ENCODE measurements around the gene PCDH18. TPM values are rescaled to one million over a fixed set of nuclear protein-coding genes. Genes with fewer than 3 reads are reported as not detected.

The PCDH18 gene
- total RNA-seq, 4 donors from 2014 or later, result 4.4 to 18.3 (median 7.2) TPM

DNA sequence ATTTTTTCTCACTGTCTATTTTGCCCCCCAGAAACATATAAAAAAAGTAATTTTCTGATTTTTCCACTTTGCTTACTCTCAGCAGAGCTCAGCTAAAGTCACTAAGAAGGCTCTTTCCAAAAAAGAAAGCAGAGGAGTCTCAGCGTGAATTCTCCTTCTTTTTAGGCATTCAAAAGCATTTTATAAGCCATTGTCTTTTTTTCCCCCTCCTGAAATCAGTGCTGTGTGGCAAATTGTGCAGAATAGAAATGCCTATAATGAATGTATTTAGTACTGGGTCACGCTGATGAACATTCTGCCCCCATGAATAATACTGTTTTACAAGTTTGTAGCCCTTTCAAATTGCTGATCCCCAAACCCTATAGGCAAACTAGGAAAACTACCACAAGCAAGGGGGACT lies 1.6 kb upstream of the PCDH18 start:
- 55 to 71% methylated on average over 2 of the region's 2 CpGs for WGBS, 2 donors
- H3K4me3 ChIP-seq (ENCODE audit: low read depth, poor library complexity, severe bottlenecking), result no peak overlapping the region
- intact Hi-C loops (cut with DNase I; ENCODE audit: low total_unique reads), result no loop called here
- no peak for DNase-seq (ENCODE audit: low spot score in 2 of 2)
- no peak for TF ChIP-seq POLR2A (IDR thresholded peaks at IDR 0.05)
- TF ChIP-seq, protein P1, sequence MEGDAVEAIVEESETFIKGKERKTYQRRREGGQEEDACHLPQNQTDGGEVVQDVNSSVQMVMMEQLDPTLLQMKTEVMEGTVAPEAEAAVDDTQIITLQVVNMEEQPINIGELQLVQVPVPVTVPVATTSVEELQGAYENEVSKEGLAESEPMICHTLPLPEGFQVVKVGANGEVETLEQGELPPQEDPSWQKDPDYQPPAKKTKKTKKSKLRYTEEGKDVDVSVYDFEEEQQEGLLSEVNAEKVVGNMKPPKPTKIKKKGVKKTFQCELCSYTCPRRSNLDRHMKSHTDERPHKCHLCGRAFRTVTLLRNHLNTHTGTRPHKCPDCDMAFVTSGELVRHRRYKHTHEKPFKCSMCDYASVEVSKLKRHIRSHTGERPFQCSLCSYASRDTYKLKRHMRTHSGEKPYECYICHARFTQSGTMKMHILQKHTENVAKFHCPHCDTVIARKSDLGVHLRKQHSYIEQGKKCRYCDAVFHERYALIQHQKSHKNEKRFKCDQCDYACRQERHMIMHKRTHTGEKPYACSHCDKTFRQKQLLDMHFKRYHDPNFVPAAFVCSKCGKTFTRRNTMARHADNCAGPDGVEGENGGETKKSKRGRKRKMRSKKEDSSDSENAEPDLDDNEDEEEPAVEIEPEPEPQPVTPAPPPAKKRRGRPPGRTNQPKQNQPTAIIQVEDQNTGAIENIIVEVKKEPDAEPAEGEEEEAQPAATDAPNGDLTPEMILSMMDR (IDR thresholded peaks at IDR 0.05), result no peak

GRCh38 chr4:137532869-137533236 lies 559 bp upstream of the PCDH18 start:
- TF ChIP-seq POLR2A (IDR thresholded peaks at IDR 0.05), result no peak
- TF ChIP-seq, protein P1 (IDR thresholded peaks at IDR 0.05), result no peak
- intact Hi-C loops (cut with DNase I; ENCODE audit: low total_unique reads), result no loop called here
- no peak for DNase-seq (ENCODE audit: low spot score in 2 of 2)
- peak overlapping the region; percentile 27 for H3K4me3 ChIP-seq (ENCODE audit: low read depth, poor library complexity, severe bottlenecking)
- 3 to 7% methylated on average over 3 of the region's 3 CpGs for WGBS, 2 donors

DNA sequence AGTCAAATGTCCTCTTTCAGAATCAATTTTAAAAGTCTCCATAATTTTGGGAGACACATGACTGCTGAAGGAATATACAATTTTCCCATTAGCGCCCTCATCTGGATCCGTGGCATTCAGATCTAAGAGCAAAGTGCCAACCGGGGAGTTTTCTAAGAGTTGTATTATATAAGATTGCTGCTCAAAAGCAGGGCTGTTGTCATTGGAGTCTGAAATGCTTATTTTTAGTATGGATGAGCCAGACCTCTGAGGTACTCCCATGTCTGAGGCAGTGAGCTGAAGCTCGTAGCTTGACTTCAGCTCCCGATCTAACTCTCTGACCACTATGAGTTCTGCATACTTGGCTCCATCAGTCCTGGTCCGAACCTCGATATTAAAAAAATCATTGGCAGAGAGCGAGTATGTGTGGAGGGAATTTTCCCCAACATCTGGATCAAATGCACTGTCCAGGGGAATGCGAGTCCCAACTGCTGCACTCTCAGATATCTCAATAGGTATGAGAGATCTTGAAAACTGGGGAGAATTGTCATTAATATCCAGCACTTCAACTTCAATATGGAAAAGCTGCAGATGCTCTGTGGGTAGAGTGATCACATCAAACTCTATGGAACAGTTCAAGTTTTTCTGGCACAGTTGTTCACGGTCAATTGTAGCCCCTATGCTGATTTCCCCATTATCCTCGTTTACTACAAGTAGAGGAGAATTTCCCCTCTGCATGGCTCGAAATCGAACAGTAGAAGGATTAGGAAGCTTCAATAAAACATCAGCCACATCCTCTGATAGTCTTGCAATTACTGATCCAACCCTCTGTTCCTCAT lies 917 bp downstream of the PCDH18 start:
- intact Hi-C loops (cut with DNase I; ENCODE audit: low total_unique reads), result no loop called here
- TF ChIP-seq POLR2A (IDR thresholded peaks at IDR 0.05), result no peak
- TF ChIP-seq, protein P1 (IDR thresholded peaks at IDR 0.05), result no peak
- DNase-seq (ENCODE audit: low spot score in 2 of 2), result no peak
- WGBS, 2 donors, result 8 to 13% methylated on average over 13 of the region's 13 CpGs
- peak overlapping the region; percentile 27 for H3K4me3 ChIP-seq (ENCODE audit: low read depth, poor library complexity, severe bottlenecking)

GRCh38 chr4:137530176-137530575 lies 2.1 kb downstream of the PCDH18 start:
- WGBS, 2 donors, result 59 to 69% methylated on average over 7 of the region's 7 CpGs
- TF ChIP-seq POLR2A (IDR thresholded peaks at IDR 0.05), result no peak
- TF ChIP-seq, protein P1 (IDR thresholded peaks at IDR 0.05), result no peak
- H3K4me3 ChIP-seq (ENCODE audit: low read depth, poor library complexity, severe bottlenecking), result no peak overlapping the region
- no peak for DNase-seq (ENCODE audit: low spot score in 2 of 2)
- intact Hi-C loops (cut with DNase I; ENCODE audit: low total_unique reads), result no loop called here

- 40 to 41% methylated on average over 5 of the region's 5 CpGs for whole genome bisulfite sequencing, 2 donors
- TF ChIP-seq, protein P1 (IDR thresholded peaks at IDR 0.05), result no peak
- no peak for TF ChIP-seq POLR2A (IDR thresholded peaks at IDR 0.05)
- intact Hi-C loops (cut with DNase I; ENCODE audit: low total_unique reads), result no loop called here
- DNase-seq (ENCODE audit: low spot score in 2 of 2), result no peak
- H3K4me3 ChIP-seq (ENCODE audit: low read depth, poor library complexity, severe bottlenecking), result no peak overlapping the region
Observed at GRCh38 chr4:137529432-137529831, 2.9 kb downstream of the PCDH18 start.

DNA sequence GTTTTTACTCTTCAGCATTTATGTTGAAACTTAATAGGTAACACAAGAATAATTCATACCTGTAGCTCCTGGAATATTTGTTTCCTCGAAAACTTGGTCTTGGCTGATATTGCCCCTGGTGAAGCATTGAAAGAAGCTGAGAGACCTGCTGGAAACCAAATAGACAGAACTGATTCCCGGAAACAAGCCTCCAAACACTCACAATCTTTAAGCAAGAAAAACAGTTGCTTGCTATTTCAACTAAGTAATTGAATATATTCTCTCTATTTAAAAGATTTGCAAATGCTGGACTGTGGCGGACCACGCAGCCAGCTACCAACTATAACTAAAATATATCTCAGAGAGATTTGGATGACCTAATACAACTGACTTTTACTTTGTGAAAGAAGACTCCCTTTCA lies 3.6 kb downstream of the PCDH18 start:
- 62 to 65% methylated on average over 4 of the region's 4 CpGs for WGBS, 2 donors
- intact Hi-C loops (cut with DNase I; ENCODE audit: low total_unique reads), result no loop called here
- no peak for TF ChIP-seq POLR2A (IDR thresholded peaks at IDR 0.05)
- TF ChIP-seq, protein P1 (IDR thresholded peaks at IDR 0.05), result no peak
- DNase-seq (ENCODE audit: low spot score in 2 of 2), result no peak
- no peak overlapping the region for H3K4me3 ChIP-seq (ENCODE audit: low read depth, poor library complexity, severe bottlenecking)
